BLaER1 treated with 17β-estradiol and CSF1 and Interleukin-3, amounts not matched to agents 10 nM and 100 nM (cell line): ENCODE results near the gene RAB40B.

Source experiments
- H3K27ac ChIP-seq, 11 experiments: shearing (Covaris generic); formaldehyde crosslinking; 2 replicates each; pipeline ENCODE4 v1.8.1; 2022
- H3K27me3 ChIP-seq, 11 experiments: shearing (Covaris generic); formaldehyde crosslinking; 2 replicates each; pipeline ENCODE4 v1.8.1; 2022
- H3K36me3 ChIP-seq, 11 experiments: shearing (Covaris generic); formaldehyde crosslinking; 2 replicates each; pipeline ENCODE4 v1.8.1; 2022
- H3K4me1 ChIP-seq, 10 experiments: shearing (Covaris generic); formaldehyde crosslinking; 2 replicates each; pipeline ENCODE4 v1.8.1; 2022
- H3K4me2 ChIP-seq, 11 experiments: shearing (Covaris generic); formaldehyde crosslinking; 2 replicates each; pipeline ENCODE4 v1.8.1; 2022
- H3K4me3 ChIP-seq, 10 experiments: shearing (Covaris generic); formaldehyde crosslinking; 2 replicates each; pipeline ENCODE4 v1.8.1; 2022
- H3K9ac ChIP-seq, 11 experiments: shearing (Covaris generic); formaldehyde crosslinking; 2 replicates each; pipeline ENCODE4 v1.8.1; 2022
- H3K9me3 ChIP-seq, 11 experiments: shearing (Covaris generic); formaldehyde crosslinking; replicated peaks in 1 of 11; 2 replicates each; pipeline ENCODE4 v1.8.1; 2022
- H4K20me1 ChIP-seq, 11 experiments: shearing (Covaris generic); formaldehyde crosslinking; 2 replicates each; pipeline ENCODE4 v1.8.1; 2022
- Cebpa-rat ChIP-seq, 11 experiments: shearing (Covaris generic); IDR thresholded peaks; 2 replicates each; pipeline ENCODE4 v1.8.1; 2022

RAB40B gene

DNA sequence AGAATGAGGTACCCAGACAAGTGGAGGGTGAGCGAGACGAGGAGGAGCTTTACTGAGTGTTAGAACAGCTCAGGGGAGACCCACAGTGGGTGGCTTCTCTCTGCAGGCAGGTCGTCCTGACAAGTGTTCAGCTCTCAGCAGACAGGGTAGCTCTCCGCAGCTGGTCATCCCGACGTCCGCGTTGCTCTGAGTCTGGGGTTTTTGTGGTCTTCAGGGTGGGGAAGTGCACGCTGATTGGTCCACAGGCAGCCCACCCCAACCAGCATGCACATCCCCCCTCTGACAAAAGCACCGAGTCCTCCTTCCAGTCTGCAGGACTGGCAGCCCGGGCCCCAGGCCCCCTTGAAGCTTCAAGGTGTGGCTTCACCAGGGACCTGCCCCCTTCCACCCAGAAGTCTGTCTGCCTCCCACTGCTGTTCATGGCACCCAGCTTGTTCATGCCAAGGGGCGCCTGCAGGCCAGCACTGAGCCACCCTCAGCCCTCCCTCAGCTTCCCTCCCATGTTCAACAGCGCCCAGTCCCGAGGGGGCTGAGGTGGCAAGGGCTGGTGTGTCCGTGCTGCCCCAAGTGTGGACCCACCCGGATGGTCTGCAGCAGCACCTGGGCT, 30.4 kb downstream of the RAB40B start:
- Histone ChIP-seq H3K27ac (peak overlapping the region in 2 of 11 experiments; percentile 24 to 50; a peak in 2 of 22 replicates), H3K4me1 (peaks cover 18 to 54% (median 43%) of the 10 kb centered on the region in 10 experiments), H3K36me3 (no peaks in the 10 kb centered on the region), H3K27me3 (peaks cover 0 to 11% (median 5%) of the 10 kb centered on the region in 11 experiments; a peak in 11 of 22 replicates), H4K20me1 (peaks cover 0 to 18% (median 0%) of the 10 kb centered on the region in 11 experiments; a peak in 4 of 22 replicates), H3K4me2 (peak overlapping the region; percentile 73 to 93 (median 83)), H3K9me3 (no peaks in the 10 kb centered on the region), H3K9ac (peak overlapping the region in 9 of 11 experiments; percentile 12 to 63 (median 61); a peak in 16 of 22 replicates), H3K4me3 (peak overlapping the region in 7 of 10 experiments; percentile 8 to 57 (median 33); a peak in 5 of 20 replicates)
- no peak for TF ChIP-seq Cebpa-rat (IDR thresholded peaks at IDR 0.05)

DNA sequence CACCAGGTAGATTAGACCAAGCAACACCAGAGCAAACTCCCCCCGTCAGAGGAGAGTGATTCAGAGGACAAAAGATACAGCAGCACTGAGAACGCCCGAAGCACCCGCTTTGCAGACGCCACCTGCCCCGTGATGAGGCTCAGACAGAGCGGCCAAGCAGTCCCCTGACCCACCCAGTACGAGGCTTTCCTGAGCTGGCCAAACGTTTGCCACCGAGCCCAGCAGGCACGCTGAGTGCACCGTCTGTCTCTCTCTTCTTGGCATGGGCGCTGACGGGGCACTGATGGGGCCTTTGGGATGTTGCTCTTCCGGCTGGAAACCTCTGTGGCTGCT, 30.9 kb downstream of the RAB40B start:
- peak overlapping the region in 6 of 11 experiments; percentile 12 to 63 (median 61); a peak in 6 of 22 replicates for H3K9ac ChIP-seq
- H3K9me3 ChIP-seq = no peaks in the 10 kb centered on the region
- H3K36me3 ChIP-seq = no peaks in the 10 kb centered on the region
- peak overlapping the region in 1 of 10 experiments; percentile 44; a peak in 1 of 20 replicates for H3K4me3 ChIP-seq
- peaks cover 18 to 59% (median 48%) of the 10 kb centered on the region in 10 experiments for H3K4me1 ChIP-seq
- no peak for TF ChIP-seq Cebpa-rat (IDR thresholded peaks at IDR 0.05)
- H3K4me2 ChIP-seq = peak overlapping the region; percentile 73 to 93 (median 83); a peak in 21 of 22 replicates
- peaks cover 0 to 14% (median 7%) of the 10 kb centered on the region in 11 experiments; a peak in 12 of 22 replicates for H3K27me3 ChIP-seq
- no peak overlapping the region for H3K27ac ChIP-seq
- H4K20me1 ChIP-seq = peaks cover 0 to 23% (median 0%) of the 10 kb centered on the region in 11 experiments; a peak in 4 of 22 replicates

DNA sequence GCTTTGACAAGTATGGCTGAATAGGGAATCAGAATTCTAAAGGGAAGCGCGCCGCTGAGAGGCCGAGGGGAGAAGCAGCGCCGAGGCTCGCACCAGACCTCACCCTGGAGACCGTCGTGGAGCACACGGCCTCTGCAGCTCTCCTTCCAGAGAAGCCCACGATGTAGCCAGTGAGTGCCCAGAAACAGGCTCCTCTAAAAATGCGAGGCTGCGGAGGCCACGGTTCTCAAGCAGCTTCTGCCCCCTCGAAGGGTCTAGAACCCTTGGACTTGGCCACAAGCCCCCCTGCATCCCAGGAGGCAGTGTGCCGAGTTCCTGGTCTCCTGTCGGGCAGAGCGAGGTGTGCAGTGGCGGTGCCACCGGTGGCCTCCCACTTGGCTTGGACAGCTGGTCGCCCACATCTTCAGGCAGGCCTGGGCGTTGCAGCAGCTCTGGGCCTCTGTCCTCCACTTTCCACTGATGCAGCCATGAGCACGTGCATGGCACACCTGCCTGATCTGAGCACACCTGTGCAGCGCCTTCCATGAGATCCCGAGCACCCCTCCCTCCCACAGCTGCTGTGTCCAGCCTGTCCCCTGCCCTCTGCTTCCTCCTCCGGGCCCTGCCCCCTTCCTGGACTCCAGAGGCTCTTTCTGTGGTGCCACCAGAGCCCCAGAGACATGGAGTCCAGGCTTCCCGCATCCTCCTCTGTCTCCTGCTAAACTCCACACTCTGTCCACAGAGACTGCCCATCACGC, 31.4 kb downstream of the RAB40B start:
- peak overlapping the region in 1 of 11 experiments; percentile 16; a peak in 2 of 22 replicates for H3K9ac ChIP-seq
- H3K4me2 ChIP-seq = peak overlapping the region; percentile 73 to 93 (median 83); a peak in 18 of 22 replicates
- TF ChIP-seq Cebpa-rat (IDR thresholded peaks at IDR 0.05) = no peak
- H3K4me1 ChIP-seq = peaks cover 18 to 64% (median 53%) of the 10 kb centered on the region in 10 experiments
- no peak overlapping the region for H3K27ac ChIP-seq
- no peak overlapping the region for H3K4me3 ChIP-seq
- H3K27me3 ChIP-seq = peaks cover 0 to 19% (median 7%) of the 10 kb centered on the region in 11 experiments; a peak in 12 of 22 replicates
- no peaks in the 10 kb centered on the region for H3K36me3 ChIP-seq
- H4K20me1 ChIP-seq = peaks cover 0 to 29% (median 0%) of the 10 kb centered on the region in 11 experiments; a peak in 4 of 22 replicates
- H3K9me3 ChIP-seq = no peaks in the 10 kb centered on the region

DNA sequence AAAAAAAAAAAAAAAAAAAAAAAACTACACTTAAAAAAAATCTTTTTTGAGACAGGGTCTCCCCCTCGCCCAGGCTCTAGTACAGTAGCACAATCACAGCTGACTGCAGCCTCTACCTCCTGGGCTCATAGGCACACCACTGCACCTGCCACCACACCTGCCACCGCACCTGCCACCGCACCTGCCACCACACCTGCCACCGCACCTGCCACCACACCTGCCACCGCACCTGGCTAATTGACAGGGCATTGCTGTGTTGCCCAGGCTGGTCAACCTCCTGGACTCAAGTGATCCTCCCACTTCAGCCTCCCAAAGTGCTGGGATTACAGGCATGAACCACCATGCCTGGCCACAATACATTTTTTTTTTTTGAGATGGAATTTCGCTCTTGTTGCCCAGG, 32.6 kb downstream of the RAB40B start:
- H3K36me3 ChIP-seq = no peaks in the 10 kb centered on the region
- H3K4me3 ChIP-seq = no peak overlapping the region
- H3K27me3 ChIP-seq = peaks cover 0 to 22% (median 7%) of the 10 kb centered on the region in 11 experiments; a peak in 12 of 22 replicates
- H3K9me3 ChIP-seq = no peaks in the 10 kb centered on the region
- no peak overlapping the region for H3K27ac ChIP-seq
- H3K9ac ChIP-seq = no peak overlapping the region
- no peak overlapping the region for H3K4me2 ChIP-seq
- peaks cover 0 to 30% (median 0%) of the 10 kb centered on the region in 11 experiments; a peak in 4 of 22 replicates for H4K20me1 ChIP-seq
- H3K4me1 ChIP-seq = peaks cover 20 to 74% (median 61%) of the 10 kb centered on the region in 10 experiments
- no peak for TF ChIP-seq Cebpa-rat (IDR thresholded peaks at IDR 0.05)

DNA sequence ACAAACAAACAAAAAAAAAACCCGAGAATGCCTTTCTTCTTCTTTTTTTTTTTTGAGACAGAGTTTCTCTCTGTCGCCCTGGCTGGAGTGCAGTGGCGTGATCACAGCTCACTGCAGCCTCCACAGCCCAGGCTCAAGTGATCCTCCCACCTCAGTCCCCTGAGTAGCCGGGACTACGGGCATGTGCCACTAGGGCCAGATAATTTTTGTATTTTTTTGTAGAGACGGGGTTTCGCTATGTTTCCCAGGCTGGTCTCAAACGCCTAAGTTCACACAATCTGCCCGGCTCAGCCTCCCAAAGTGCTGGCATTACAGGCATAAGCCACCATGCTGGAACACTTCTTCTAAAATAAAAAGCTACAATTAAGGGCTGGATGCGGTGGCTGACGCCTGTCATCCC, 33.3 kb downstream of the RAB40B start:
- peaks cover 20 to 74% (median 61%) of the 10 kb centered on the region in 10 experiments for H3K4me1 ChIP-seq
- H3K4me2 ChIP-seq = peak overlapping the region in 5 of 11 experiments; percentile 40 to 65 (median 62); a peak in 2 of 22 replicates
- no peak overlapping the region for H3K27ac ChIP-seq
- no peaks in the 10 kb centered on the region for H3K9me3 ChIP-seq
- H3K27me3 ChIP-seq = peaks cover 0 to 22% (median 7%) of the 10 kb centered on the region in 11 experiments; a peak in 12 of 22 replicates
- no peak for TF ChIP-seq Cebpa-rat (IDR thresholded peaks at IDR 0.05)
- H3K9ac ChIP-seq = no peak overlapping the region
- H3K4me3 ChIP-seq = no peak overlapping the region
- peaks cover 0 to 30% (median 0%) of the 10 kb centered on the region in 11 experiments; a peak in 4 of 22 replicates for H4K20me1 ChIP-seq
- no peaks in the 10 kb centered on the region; a peak in 1 of 22 replicates for H3K36me3 ChIP-seq

DNA sequence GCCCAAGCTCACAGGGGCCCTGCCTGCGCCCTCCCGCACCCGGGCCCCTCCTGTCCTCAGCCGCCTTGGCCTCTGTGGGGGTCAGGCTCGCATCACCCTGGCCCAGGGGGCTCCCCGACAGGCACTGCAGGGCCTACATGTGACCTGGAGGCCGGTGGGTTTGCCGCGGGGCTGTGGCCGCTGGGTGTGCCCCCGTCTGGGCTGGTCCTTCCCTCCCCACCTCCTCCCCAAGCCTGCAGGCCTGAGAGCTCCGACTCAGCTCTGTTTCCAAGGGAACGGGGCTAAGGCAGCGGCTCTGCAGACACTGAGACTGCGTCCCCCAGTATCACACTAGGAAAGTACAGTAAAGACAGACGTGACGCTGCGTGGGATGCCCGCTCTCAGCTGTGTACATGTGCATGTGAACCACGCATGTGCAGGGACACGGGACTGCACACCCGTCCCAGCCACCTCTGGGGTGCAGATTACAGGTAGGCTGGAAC, 33.8 kb downstream of the RAB40B start:
- H3K4me1 ChIP-seq = peaks cover 20 to 74% (median 61%) of the 10 kb centered on the region in 10 experiments
- H3K36me3 ChIP-seq = no peaks in the 10 kb centered on the region; a peak in 1 of 22 replicates
- H3K27ac ChIP-seq = no peak overlapping the region
- H3K9ac ChIP-seq = 0 out of 22 replicates have a peak overlapping the region, but pooled peaks of 1 of the 11 experiments have one; percentile 26
- TF ChIP-seq Cebpa-rat (IDR thresholded peaks at IDR 0.05) = no peak
- H3K9me3 ChIP-seq = no peaks in the 10 kb centered on the region
- H3K4me3 ChIP-seq = no peak overlapping the region
- H3K27me3 ChIP-seq = peaks cover 0 to 22% (median 7%) of the 10 kb centered on the region in 11 experiments; a peak in 12 of 22 replicates
- peak overlapping the region in 8 of 11 experiments; percentile 15 to 65 (median 60); a peak in 11 of 22 replicates for H3K4me2 ChIP-seq
- peaks cover 0 to 30% (median 0%) of the 10 kb centered on the region in 11 experiments; a peak in 4 of 22 replicates for H4K20me1 ChIP-seq

DNA sequence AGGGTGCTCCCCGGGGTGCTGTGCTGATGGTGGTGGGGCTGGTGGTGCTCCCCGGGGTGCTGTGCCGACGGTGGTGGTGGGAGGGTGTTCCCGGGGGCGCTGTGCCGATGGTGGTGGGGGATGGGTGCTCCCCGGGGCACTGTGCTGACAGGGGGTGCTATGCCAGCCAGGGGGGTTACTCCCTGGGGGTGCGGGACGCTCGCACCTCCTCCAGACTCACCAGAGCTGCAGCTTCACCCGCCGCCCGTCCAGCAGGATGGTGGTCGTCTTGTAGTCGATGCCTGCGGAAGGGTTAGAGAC, 34.3 kb downstream of the RAB40B start:
- H3K36me3 ChIP-seq = peaks cover 0 to 2% (median 0%) of the 10 kb centered on the region in 11 experiments; a peak in 2 of 22 replicates
- H3K27ac ChIP-seq = no peak overlapping the region
- H3K4me1 ChIP-seq = peaks cover 18 to 69% (median 60%) of the 10 kb centered on the region in 10 experiments
- H3K9me3 ChIP-seq = no peaks in the 10 kb centered on the region
- no peak for TF ChIP-seq Cebpa-rat (IDR thresholded peaks at IDR 0.05)
- no peak overlapping the region for H3K4me3 ChIP-seq
- peaks cover 0 to 30% (median 0%) of the 10 kb centered on the region in 11 experiments; a peak in 4 of 22 replicates for H4K20me1 ChIP-seq
- peak overlapping the region in 9 of 11 experiments; percentile 15 to 65 (median 59); a peak in 17 of 22 replicates for H3K4me2 ChIP-seq
- H3K9ac ChIP-seq = no peak overlapping the region
- peaks cover 0 to 22% (median 7%) of the 10 kb centered on the region in 11 experiments; a peak in 12 of 22 replicates for H3K27me3 ChIP-seq

DNA sequence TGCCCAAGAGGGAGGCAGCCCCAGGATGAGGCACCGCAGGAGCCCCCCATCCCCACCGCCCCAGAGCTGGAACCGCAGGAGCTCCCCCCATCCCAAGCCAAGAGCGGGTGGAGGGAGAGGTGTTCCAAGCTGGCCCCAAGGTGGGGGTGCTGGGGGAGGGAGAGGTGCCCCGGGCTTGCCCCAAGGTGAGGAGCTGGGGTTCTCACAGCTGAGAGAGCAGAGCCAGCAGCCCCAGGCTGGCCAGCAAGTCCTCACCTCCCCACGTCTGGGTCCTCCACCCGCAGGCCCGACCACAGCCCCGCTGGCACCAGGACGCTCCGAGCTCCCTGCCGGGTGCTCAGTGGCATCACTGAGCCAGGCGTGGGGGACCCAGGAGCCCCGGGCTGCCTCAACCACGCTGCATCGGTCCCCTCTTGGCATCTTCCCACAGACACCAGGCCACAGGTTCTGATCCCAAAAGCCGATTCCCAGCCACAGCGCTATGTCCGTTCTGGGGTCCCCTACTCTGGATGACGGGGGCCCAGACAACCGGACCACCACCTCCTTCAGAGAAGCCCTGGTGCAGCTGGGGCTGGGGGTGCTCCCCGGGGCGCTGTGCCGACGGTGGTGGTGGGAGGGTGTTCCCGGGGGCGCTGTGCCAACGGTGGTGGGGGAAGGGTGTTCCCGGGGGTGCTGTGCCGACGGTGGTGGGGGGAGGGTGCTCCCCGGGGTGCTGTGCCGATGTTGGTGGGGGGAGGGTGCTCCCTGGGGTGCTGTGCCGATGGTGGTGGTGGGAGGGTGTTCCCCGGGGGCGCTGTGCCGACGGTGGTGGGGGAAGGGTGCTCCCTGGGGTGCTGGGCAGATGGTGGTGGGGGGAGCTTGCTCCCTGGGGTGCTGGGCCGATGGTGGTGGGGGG, 34.9 kb downstream of the RAB40B start:
- Histone ChIP-seq H3K4me2 (peak overlapping the region in 9 of 11 experiments; percentile 15 to 65 (median 59); a peak in 17 of 22 replicates), H3K36me3 (peaks cover 0 to 5% (median 0%) of the 10 kb centered on the region in 11 experiments; a peak in 2 of 22 replicates), H3K27me3 (peaks cover 0 to 22% (median 7%) of the 10 kb centered on the region in 11 experiments; a peak in 12 of 22 replicates), H3K27ac (no peak overlapping the region), H3K9me3 (no peaks in the 10 kb centered on the region), H4K20me1 (peaks cover 0 to 30% (median 0%) of the 10 kb centered on the region in 11 experiments; a peak in 4 of 22 replicates), H3K9ac (no peak overlapping the region), H3K4me3 (no peak overlapping the region), H3K4me1 (peaks cover 12 to 63% (median 54%) of the 10 kb centered on the region in 10 experiments)
- TF ChIP-seq Cebpa-rat (IDR thresholded peaks at IDR 0.05) = no peak
